ENCODE measurements around the gene IFNL4. TPM values are rescaled to one million over a fixed set of nuclear protein-coding genes. Genes with fewer than 3 reads are reported as not detected.

IFNL4 gene
- total and polyA plus RNA-seq, 4 donors = not detected

DNA sequence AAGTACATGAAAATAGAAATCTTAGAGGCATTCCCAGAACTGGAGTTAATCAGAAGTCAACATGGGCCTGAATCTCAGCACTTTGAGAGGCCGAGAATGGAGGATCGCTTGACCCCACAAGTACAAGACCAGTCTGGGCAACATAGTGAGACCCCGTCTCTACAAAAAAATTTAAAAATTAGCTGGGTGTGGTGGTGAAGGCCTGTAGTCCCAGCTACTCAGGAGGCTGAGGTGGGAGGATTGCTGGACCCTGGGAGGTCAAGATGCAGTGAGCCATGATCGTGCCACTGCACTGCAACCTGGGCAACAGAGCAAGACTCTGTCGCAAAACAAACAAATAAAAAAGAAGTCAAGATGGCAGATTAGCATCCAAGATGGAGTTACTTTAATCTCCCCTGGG lies 28.1 kb upstream of the IFNL4 start:
- H3K36me3 ChIP-seq (ENCODE audit: control insufficient read depth in 4 of 4, insufficient read depth in 3 of 4, low read depth in 1 of 4, low read length in 3 of 4) = no peaks in the 10 kb centered on the region
- H3K27me3 ChIP-seq (ENCODE audit: control insufficient read depth in 4 of 4, insufficient read depth in 4 of 4, low read length in 3 of 4) = no peaks in the 10 kb centered on the region
- H3K27ac ChIP-seq (ENCODE audit: low read depth in 1 of 2, low read length in 2 of 2) = no peak overlapping the region
- peaks cover 0 to 3% (median 0%) of the 10 kb centered on the region in 4 donors for H3K4me1 ChIP-seq (ENCODE audit: control insufficient read depth in 4 of 4, insufficient read depth in 4 of 4, low read length in 3 of 4)
- no peak for DNase-seq (ENCODE audit: low spot score)
- WGBS = 97% methylated on average over 5 of the region's 5 CpGs
- H3K9ac ChIP-seq (ENCODE audit: low read depth in 1 of 2, low read length in 2 of 2) = no peak overlapping the region
- H3K4me3 ChIP-seq (ENCODE audit: low read depth in 1 of 3, low read length in 3 of 3) = no peak overlapping the region
- H3K9me3 ChIP-seq (ENCODE audit: control insufficient read depth in 4 of 4, low read length in 3 of 4) = no peaks in the 10 kb centered on the region
- TF ChIP-seq, protein P1, sequence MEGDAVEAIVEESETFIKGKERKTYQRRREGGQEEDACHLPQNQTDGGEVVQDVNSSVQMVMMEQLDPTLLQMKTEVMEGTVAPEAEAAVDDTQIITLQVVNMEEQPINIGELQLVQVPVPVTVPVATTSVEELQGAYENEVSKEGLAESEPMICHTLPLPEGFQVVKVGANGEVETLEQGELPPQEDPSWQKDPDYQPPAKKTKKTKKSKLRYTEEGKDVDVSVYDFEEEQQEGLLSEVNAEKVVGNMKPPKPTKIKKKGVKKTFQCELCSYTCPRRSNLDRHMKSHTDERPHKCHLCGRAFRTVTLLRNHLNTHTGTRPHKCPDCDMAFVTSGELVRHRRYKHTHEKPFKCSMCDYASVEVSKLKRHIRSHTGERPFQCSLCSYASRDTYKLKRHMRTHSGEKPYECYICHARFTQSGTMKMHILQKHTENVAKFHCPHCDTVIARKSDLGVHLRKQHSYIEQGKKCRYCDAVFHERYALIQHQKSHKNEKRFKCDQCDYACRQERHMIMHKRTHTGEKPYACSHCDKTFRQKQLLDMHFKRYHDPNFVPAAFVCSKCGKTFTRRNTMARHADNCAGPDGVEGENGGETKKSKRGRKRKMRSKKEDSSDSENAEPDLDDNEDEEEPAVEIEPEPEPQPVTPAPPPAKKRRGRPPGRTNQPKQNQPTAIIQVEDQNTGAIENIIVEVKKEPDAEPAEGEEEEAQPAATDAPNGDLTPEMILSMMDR (IDR thresholded peaks at IDR 0.05; ENCODE audit: low read depth, low read length, missing input control) = no peak
- TF ChIP-seq FOXA2 (IDR thresholded peaks at IDR 0.05) (no peak), HNF4G (IDR thresholded peaks at IDR 0.05) (no peak), REST (IDR thresholded peaks at IDR 0.05) (no peak), RAD21 (IDR thresholded peaks at IDR 0.05) (no peak), TAF1 (conservative IDR thresholded peaks at IDR 0.05) (no peak), GABPA (IDR thresholded peaks at IDR 0.05 in 1 of 2, conservative IDR thresholded peaks at IDR 0.05 in 1 of 2) (no peak), YY1 (IDR thresholded peaks at IDR 0.05) (no peak), HNF4A (conservative IDR thresholded peaks at IDR 0.05) (no peak), JUND (IDR thresholded peaks at IDR 0.05) (no peak), FOXA1 (IDR thresholded peaks at IDR 0.05) (no peak), RXRA (IDR thresholded peaks at IDR 0.05) (no peak), ZBTB33 (IDR thresholded peaks at IDR 0.05) (no peak), EGR1 (IDR thresholded peaks at IDR 0.05; ENCODE audit: low read depth in 2 of 2) (no peak), SP1 (IDR thresholded peaks at IDR 0.05) (no peak)
- TF ChIP-seq, protein P2, sequence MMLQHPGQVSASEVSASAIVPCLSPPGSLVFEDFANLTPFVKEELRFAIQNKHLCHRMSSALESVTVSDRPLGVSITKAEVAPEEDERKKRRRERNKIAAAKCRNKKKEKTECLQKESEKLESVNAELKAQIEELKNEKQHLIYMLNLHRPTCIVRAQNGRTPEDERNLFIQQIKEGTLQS (IDR thresholded peaks at IDR 0.05) = no peak
- TF ChIP-seq, protein P3, sequence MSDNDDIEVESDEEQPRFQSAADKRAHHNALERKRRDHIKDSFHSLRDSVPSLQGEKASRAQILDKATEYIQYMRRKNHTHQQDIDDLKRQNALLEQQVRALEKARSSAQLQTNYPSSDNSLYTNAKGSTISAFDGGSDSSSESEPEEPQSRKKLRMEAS (IDR thresholded peaks at IDR 0.05) = no peak

Measured in liver (tissue), 9 donors.